HepG2 (cell line): ENCODE data around the gene WDR93. TPM values are rescaled to one million over a fixed set of nuclear protein-coding genes. Genes with fewer than 3 reads are reported as not detected.

Experiments
- AFF4 ChIP-seq: sonication (generic); formaldehyde crosslinking; IDR thresholded peaks from 2 replicates; pipeline ENCODE4 v1.4.0; 2020; ENCODE audit warnings: missing genetic modification reagents
- HDAC2 ChIP-seq: sonication (generic); formaldehyde crosslinking; IDR thresholded peaks from 2 replicates; pipeline ENCODE4 v1.4.0; 2020; ENCODE audit warnings: missing genetic modification reagents
- LRRFIP1 ChIP-seq: sonication (generic); formaldehyde crosslinking; conservative IDR thresholded peaks from 2 replicates; pipeline ENCODE4 v1.4.0; 2020; ENCODE audit warnings: missing genetic modification reagents
- SMAD3 ChIP-seq: sonication (generic); formaldehyde crosslinking; IDR thresholded peaks from 2 replicates; pipeline ENCODE4 v1.4.0; 2020; ENCODE audit warnings: missing genetic modification reagents
- SMARCE1 ChIP-seq: fragments of 450-650 bp; IDR thresholded peaks from 2 replicates; pipeline ENCODE4 v1.6.1; 2017; ENCODE audit warnings: borderline replicate concordance
- ZBTB39 ChIP-seq: sonication (generic); formaldehyde crosslinking; IDR thresholded peaks from 2 replicates; pipeline ENCODE4 v1.5.0; 2020; ENCODE audit warnings: missing genetic modification reagents
- ZFP37 ChIP-seq: sonication (generic); formaldehyde crosslinking; IDR thresholded peaks from 2 replicates; pipeline ENCODE4 v1.4.0; 2020; ENCODE audit warnings: missing genetic modification reagents, borderline replicate concordance
- ZNF431 ChIP-seq: sonication (generic); formaldehyde crosslinking; IDR thresholded peaks from 2 replicates; pipeline ENCODE4 v1.9.0; 2022; ENCODE audit warnings: missing genetic modification reagents, low read depth, mild to moderate bottlenecking, borderline replicate concordance
- polyA plus RNA-seq, 8 experiments: library from polyadenylated mRNA; depleted of rRNA in 3 of 8; stranded (reverse) in 7 of 8; unstranded in 1 of 8; fragments of >200 nt; fragmentation: Illumina TruSeq in 4 of 8; extraction: Trizol in 4 of 8; gene quantifications; 2 replicates each; pipeline versions ENCODE4 v1.2.1 to v1.2.3, GENCODE V29; 2011 to 2016; ENCODE audit warnings: low read depth in 4 of 8, missing spikeins in 1 of 8, mixed read lengths in 1 of 8; ENCODE audit not compliant: insufficient read depth in 1 of 8
- total RNA-seq, 5 experiments: library from RNA; depleted of rRNA; stranded (reverse); fragments of >200 nt; fragmentation: Illumina TruSeq; extraction: Trizol; gene quantifications; 2 replicates each; pipeline ENCODE4 v1.2.3, GENCODE V29; 2016; ENCODE audit warnings: low read depth in 1 of 5
- TF ChIP-seq, protein P1 (sequence below): sonication (generic); formaldehyde crosslinking; IDR thresholded peaks from 2 replicates; pipeline ENCODE4 v1.5.1; 2020; ENCODE audit warnings: mild to moderate bottlenecking, missing genetic modification reagents, moderate library complexity
- TF ChIP-seq, protein P2 (sequence below): sonication (generic); formaldehyde crosslinking; conservative IDR thresholded peaks from 2 replicates; pipeline ENCODE4 v1.4.0; 2020; ENCODE audit warnings: missing genetic modification reagents

WDR93 gene
- total and polyA plus RNA-seq, 2 of the 13 experiments (the other 11 are each of a cell fraction or from before 2014, with no cell fraction given), result 0.07 TPM; not detected in 1

DNA sequence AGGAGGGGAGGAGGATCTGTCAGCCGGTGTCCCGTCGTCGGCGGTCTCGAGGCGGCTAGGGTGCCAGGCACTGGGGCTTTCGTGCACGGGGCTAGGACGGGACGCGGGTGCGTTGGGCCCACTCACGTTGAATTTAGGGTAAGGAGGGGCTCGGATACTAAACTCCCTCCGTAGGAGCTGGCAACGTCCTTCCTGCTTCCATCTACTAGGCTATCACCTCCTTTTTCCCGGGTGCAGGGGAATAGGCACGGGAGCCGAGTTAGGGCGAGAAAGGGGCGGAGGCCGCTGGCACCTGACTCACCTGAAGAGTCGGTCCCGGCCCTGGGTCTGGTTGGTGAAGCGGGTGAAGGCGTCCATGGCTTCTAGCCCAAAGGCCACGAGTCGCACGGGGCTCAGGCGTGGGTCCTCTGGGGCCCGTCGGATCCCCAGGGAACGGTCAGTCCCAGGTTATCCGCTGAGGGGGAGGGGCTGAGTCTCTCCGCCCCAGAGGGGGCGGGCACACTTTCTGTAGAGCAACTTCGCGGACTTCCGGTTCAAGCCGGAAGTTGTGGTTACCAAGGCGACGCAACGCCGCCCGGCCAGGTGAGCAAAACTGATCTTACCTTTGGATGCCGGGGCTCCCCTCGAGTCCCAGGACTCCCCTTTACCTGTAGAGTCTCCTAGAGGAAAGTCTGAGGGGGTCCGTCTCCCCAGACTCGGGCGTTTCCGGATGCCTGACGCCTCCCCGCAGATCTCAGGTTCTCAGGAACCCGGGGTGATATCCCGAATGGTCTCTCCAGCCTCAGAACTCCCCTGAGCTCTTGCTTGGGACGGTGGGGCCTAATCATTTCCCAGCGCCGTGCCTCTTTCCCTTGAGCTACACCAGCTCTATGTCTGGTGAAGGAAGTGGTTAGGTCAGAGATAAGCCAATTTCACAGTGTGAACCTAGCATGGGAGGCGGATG is at the start of gene WDR93, which contains the start of gene PEX11A (continued):
- TF ChIP-seq ZBTB39 (CRISPR knock-in tag) (no peak), ZNF431 (no peak), LRRFIP1 (CRISPR knock-in tag) (no peak), AFF4 (no peak), HDAC2 (CRISPR knock-in tag) (peak; percentile 62), SMAD3 (CRISPR knock-in tag) (no peak), ZFP37 (CRISPR knock-in tag) (no peak), SMARCE1 (no peak)
- TF ChIP-seq, protein P1, sequence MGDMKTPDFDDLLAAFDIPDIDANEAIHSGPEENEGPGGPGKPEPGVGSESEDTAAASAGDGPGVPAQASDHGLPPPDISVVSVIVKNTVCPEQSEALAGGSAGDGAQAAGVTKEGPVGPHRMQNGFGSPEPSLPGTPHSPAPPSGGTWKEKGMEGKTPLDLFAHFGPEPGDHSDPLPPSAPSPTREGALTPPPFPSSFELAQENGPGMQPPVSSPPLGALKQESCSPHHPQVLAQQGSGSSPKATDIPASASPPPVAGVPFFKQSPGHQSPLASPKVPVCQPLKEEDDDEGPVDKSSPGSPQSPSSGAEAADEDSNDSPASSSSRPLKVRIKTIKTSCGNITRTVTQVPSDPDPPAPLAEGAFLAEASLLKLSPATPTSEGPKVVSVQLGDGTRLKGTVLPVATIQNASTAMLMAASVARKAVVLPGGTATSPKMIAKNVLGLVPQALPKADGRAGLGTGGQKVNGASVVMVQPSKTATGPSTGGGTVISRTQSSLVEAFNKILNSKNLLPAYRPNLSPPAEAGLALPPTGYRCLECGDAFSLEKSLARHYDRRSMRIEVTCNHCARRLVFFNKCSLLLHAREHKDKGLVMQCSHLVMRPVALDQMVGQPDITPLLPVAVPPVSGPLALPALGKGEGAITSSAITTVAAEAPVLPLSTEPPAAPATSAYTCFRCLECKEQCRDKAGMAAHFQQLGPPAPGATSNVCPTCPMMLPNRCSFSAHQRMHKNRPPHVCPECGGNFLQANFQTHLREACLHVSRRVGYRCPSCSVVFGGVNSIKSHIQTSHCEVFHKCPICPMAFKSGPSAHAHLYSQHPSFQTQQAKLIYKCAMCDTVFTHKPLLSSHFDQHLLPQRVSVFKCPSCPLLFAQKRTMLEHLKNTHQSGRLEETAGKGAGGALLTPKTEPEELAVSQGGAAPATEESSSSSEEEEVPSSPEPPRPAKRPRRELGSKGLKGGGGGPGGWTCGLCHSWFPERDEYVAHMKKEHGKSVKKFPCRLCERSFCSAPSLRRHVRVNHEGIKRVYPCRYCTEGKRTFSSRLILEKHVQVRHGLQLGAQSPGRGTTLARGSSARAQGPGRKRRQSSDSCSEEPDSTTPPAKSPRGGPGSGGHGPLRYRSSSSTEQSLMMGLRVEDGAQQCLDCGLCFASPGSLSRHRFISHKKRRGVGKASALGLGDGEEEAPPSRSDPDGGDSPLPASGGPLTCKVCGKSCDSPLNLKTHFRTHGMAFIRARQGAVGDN, result peak; percentile 89
- TF ChIP-seq, protein P2, sequence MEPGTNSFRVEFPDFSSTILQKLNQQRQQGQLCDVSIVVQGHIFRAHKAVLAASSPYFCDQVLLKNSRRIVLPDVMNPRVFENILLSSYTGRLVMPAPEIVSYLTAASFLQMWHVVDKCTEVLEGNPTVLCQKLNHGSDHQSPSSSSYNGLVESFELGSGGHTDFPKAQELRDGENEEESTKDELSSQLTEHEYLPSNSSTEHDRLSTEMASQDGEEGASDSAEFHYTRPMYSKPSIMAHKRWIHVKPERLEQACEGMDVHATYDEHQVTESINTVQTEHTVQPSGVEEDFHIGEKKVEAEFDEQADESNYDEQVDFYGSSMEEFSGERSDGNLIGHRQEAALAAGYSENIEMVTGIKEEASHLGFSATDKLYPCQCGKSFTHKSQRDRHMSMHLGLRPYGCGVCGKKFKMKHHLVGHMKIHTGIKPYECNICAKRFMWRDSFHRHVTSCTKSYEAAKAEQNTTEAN, result no peak
